ENCODE measurements around the gene TEN1.

- no peak for TF ChIP-seq CTCF (IDR thresholded peaks at IDR 0.05; ENCODE audit: low read depth, low read length)
- TF ChIP-seq EZH2phosphoT487 (IDR thresholded peaks at IDR 0.05; ENCODE audit: low read depth): no peak
Measured at GRCh38 chr17:76039121-76039520, 60.1 kb downstream of the TEN1 start.
